Stomach (tissue), 9 donors: Measurements from ENCODE around the gene USP54. TPM values are rescaled to one million over a fixed set of nuclear protein-coding genes. Genes with fewer than 3 reads are reported as not detected.

ENCODE experiments used
- DNase-seq, 2 donors: peaks; one replicate each; pipeline versions ENCODE4 v3.0.0 to v3.0.0-alpha.2; 2013 to 2019
- H3K27ac ChIP-seq, 5 donors: fragments of 200-600 bp in 4 of 5; sonication (generic) in 4 of 5; one replicate each; pipeline ENCODE4 v1.5.1; 2013 to 2019; ENCODE audit warnings: mild to moderate bottlenecking in 1 of 5, moderate library complexity in 1 of 5
- H3K27me3 ChIP-seq, 3 donors: fragments of 200-600 bp; sonication (generic); one replicate each; pipeline ENCODE4 v1.5.1; 2017 to 2019; ENCODE audit warnings: mixed run types in 1 of 3
- H3K36me3 ChIP-seq, 4 donors: fragments of 200-600 bp; sonication (generic); 1 replicate in 3 of 4; 2 replicates in 1 of 4; pipeline ENCODE4 v1.5.1; 2016 to 2019
- H3K4me1 ChIP-seq, 4 donors: fragments of 200-600 bp; sonication (generic); one replicate each; pipeline ENCODE4 v1.5.1; 2016 to 2019
- H3K4me3 ChIP-seq, 4 donors: fragments of 200-600 bp; sonication (generic) in 3 of 4; one replicate each; pipeline ENCODE4 v1.5.1; 2016 to 2019; ENCODE audit warnings: mild to moderate bottlenecking in 1 of 4
- H3K9me3 ChIP-seq, 4 donors: fragments of 200-600 bp; sonication (generic); one replicate each; pipeline ENCODE4 v1.5.1; 2016 to 2019
- CTCF ChIP-seq, 7 experiments: fragments of 450-650 bp in 4 of 7; fragments of 200-600 bp in 3 of 7; sonication (generic) in 3 of 7; IDR thresholded peaks; one replicate each; pipeline ENCODE4 v1.5.1; 2016 to 2019; ENCODE audit warnings: antibody characterized with exemption in 7 of 7, control low read depth in 2 of 7, mild to moderate bottlenecking in 1 of 7
- EP300 ChIP-seq: sonication (generic); formaldehyde crosslinking; IDR thresholded peaks from one replicate; pipeline ENCODE4 v1.6.1; 2017; ENCODE audit warnings: antibody characterized with exemption
- POLR2A ChIP-seq, 4 donors: fragments of 450-650 bp; IDR thresholded peaks; one replicate each; pipeline ENCODE4 v1.6.1; 2016; ENCODE audit warnings: antibody characterized with exemption in 4 of 4, control low read depth in 2 of 4, mild to moderate bottlenecking in 1 of 4, moderate library complexity in 1 of 4
- POLR2AphosphoS5 ChIP-seq, 3 donors: sonication (generic); formaldehyde crosslinking; IDR thresholded peaks; one replicate each; pipeline ENCODE4 v1.6.1; 2016; ENCODE audit warnings: antibody characterized with exemption in 3 of 3
- WGBS, 5 donors: extraction: QIAGEN DNeasy Blood & Tissue Kit in 3 of 5; methylation state at CpG; one replicate each; pipeline versions ENCODE4 v1.1.5 to v1.1.7; 2013 to 2018; 5-methylcytosine and 5-hydroxymethylcytosine counted together
- intact Hi-C: fragments of 100-400 bp; cut with DNase I; formaldehyde crosslinking; loops from one replicate; pipeline ENCODE4 v1.15.1; 2023; ENCODE audit warnings: low total_unique reads
- polyA plus RNA-seq, 3 donors: library from polyadenylated mRNA; stranded (reverse); fragments of 200-250 nt; gene quantifications; one replicate each; pipeline ENCODE4 v1.2.3, GENCODE V29; 2013
- total RNA-seq, 5 donors: library from RNA; depleted of rRNA; stranded (reverse); fragments of >200 nt; gene quantifications; one replicate each; pipeline versions ENCODE4 v1.1.0 to v1.2.3, GENCODE V29; 2014 to 2016
- donor health status: healthy with polysubstance abuse.
- donor health status: Bipolar disorder and iron deficiency.
- donor health status: healthy.

The USP54 gene
- total and polyA plus RNA-seq, 8 donors = 7.3 to 369 (median 69.4) TPM

- WGBS, 5 donors = 70 to 73% (median 72%) methylated on average over 4 to 5 of the region's 5 CpGs
- no peak overlapping the region for H3K27ac ChIP-seq
- H3K9me3 ChIP-seq = no peaks in the 10 kb centered on the region
- no peak for TF ChIP-seq POLR2A (IDR thresholded peaks at IDR 0.05)
- TF ChIP-seq EP300 = no peak
- no peak for TF ChIP-seq CTCF (IDR thresholded peaks at IDR 0.05)
- TF ChIP-seq POLR2AphosphoS5 (IDR thresholded peaks at IDR 0.05) = no peak
- H3K4me3 ChIP-seq = no peak overlapping the region
- intact Hi-C loops = no loop called here
- no peak for DNase-seq
- no peaks in the 10 kb centered on the region for H3K4me1 ChIP-seq
- H3K36me3 ChIP-seq = no peaks in the 10 kb centered on the region
- no peaks in the 10 kb centered on the region for H3K27me3 ChIP-seq
Observed at GRCh38 chr10:73634421-73634820, 43.3 kb upstream of the USP54 start.

- Histone ChIP-seq H3K9me3 (no peaks in the 10 kb centered on the region), H3K27me3 (no peaks in the 10 kb centered on the region), H3K27ac (no peak overlapping the region), H3K4me3 (no peak overlapping the region), H3K36me3 (no peaks in the 10 kb centered on the region), H3K4me1 (peaks cover 8 to 20% (median 15%) of the 10 kb centered on the region in 4 donors)
- WGBS, 5 donors = 85 to 98% (median 97%) methylated on average over 5 of the region's 5 CpGs
- DNase-seq = no peak
- TF ChIP-seq CTCF (IDR thresholded peaks at IDR 0.05) (no peak), EP300 (no peak), POLR2A (IDR thresholded peaks at IDR 0.05) (no peak), POLR2AphosphoS5 (IDR thresholded peaks at IDR 0.05) (no peak)
- intact Hi-C loops = no loop called here
Observed at GRCh38 chr10:73629165-73629564, 38.0 kb upstream of the USP54 start.

- Histone ChIP-seq H3K27me3 (no peaks in the 10 kb centered on the region), H3K4me3 (no peak overlapping the region), H3K27ac (no peak overlapping the region), H3K4me1 (peaks cover 8 to 21% (median 15%) of the 10 kb centered on the region in 4 donors), H3K36me3 (no peaks in the 10 kb centered on the region), H3K9me3 (no peaks in the 10 kb centered on the region)
- 67 to 76% (median 70%) methylated on average over 7 of the region's 7 CpGs for WGBS, 5 donors
- intact Hi-C loops = no loop called here
- TF ChIP-seq POLR2A (IDR thresholded peaks at IDR 0.05) (no peak), CTCF (IDR thresholded peaks at IDR 0.05) (no peak), EP300 (no peak), POLR2AphosphoS5 (IDR thresholded peaks at IDR 0.05) (no peak)
- DNase-seq = peak in 1 of 2 donors; percentile 36
Observed at GRCh38 chr10:73628405-73628804, 37.3 kb upstream of the USP54 start.

GRCh38 chr10:73627300-73627699, 36.2 kb upstream of the USP54 start:
- Histone ChIP-seq H3K4me1 (peaks cover 8 to 21% (median 15%) of the 10 kb centered on the region in 4 donors), H3K27ac (no peak overlapping the region), H3K36me3 (no peaks in the 10 kb centered on the region), H3K9me3 (no peaks in the 10 kb centered on the region), H3K27me3 (no peaks in the 10 kb centered on the region), H3K4me3 (peak overlapping the region in 1 of 4 donors; percentile 97)
- 90 to 96% (median 95%) methylated on average over 6 of the region's 6 CpGs for WGBS, 5 donors
- intact Hi-C loops = no loop called here
- no peak for DNase-seq
- TF ChIP-seq POLR2AphosphoS5 (IDR thresholded peaks at IDR 0.05) = no peak
- TF ChIP-seq POLR2A (IDR thresholded peaks at IDR 0.05) = no peak
- TF ChIP-seq CTCF (IDR thresholded peaks at IDR 0.05) = no peak
- TF ChIP-seq EP300 = no peak
